Stomach (tissue), 4 donors: ENCODE data around the gene GLYATL1B.

Source experiments
- POLR2A ChIP-seq, 4 donors: fragments of 450-650 bp; IDR thresholded peaks; one replicate each; pipeline ENCODE4 v1.6.1; 2016; ENCODE audit warnings: antibody characterized with exemption in 4 of 4, control low read depth in 2 of 4, mild to moderate bottlenecking in 1 of 4, moderate library complexity in 1 of 4
- TF ChIP-seq, protein P1 (sequence below), 7 experiments: fragments of 450-650 bp in 4 of 7; fragments of 200-600 bp in 3 of 7; sonication (generic) in 3 of 7; IDR thresholded peaks; one replicate each; pipeline ENCODE4 v1.5.1; 2016 to 2019; ENCODE audit warnings: antibody characterized with exemption in 7 of 7, control low read depth in 2 of 7, mild to moderate bottlenecking in 1 of 7

DNA sequence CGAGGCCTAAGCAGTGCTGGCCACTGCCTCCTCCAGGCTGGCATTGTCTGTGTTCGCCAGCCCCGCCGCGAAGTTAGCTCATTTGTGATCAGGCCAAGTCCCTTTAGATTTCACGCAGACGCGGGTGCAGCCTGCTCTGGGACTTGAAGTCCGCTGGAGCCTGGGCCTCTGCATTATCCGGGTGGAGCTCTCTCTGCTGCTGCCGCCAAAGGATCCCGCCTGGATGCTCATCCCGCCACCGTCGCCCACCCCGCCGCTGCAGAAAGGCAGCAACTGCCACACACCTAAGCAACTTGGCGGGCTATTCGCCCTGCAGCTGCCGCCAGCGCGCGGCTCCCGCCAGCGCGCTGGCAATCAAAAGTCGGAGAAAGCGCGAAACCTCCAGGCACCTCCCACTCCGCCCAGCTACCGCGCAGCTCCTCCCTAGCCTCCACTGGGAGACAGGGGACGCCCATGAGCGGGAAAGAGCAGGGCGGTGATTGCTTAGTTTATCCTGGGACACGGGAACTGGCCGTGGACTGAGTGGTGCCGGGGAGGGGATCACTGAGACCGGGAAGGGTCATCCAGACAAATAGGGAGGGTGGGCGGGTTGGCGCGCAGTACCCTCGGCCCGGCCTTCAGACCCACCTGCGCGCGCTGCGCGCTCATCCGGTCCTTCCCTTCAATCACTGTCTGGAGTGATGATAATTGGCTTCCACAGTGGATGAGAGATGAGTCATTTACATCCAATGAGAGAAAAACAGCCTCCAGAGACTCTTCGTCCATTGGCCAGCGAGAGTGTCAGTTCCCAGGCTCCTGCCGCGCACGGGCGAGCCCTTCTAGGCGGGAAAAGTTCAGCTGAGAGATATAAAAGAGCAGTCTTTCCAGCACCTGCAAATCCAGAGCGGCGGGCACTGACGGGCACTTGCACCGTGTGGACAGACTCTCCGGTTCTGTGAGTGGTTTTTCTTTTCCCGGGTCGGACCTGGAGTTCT lies 20.5 kb downstream of the GLYATL1B start, which contains the start of gene FAM111B:
- TF ChIP-seq, protein P1, sequence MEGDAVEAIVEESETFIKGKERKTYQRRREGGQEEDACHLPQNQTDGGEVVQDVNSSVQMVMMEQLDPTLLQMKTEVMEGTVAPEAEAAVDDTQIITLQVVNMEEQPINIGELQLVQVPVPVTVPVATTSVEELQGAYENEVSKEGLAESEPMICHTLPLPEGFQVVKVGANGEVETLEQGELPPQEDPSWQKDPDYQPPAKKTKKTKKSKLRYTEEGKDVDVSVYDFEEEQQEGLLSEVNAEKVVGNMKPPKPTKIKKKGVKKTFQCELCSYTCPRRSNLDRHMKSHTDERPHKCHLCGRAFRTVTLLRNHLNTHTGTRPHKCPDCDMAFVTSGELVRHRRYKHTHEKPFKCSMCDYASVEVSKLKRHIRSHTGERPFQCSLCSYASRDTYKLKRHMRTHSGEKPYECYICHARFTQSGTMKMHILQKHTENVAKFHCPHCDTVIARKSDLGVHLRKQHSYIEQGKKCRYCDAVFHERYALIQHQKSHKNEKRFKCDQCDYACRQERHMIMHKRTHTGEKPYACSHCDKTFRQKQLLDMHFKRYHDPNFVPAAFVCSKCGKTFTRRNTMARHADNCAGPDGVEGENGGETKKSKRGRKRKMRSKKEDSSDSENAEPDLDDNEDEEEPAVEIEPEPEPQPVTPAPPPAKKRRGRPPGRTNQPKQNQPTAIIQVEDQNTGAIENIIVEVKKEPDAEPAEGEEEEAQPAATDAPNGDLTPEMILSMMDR (IDR thresholded peaks at IDR 0.05): no peak
- no peak for TF ChIP-seq POLR2A (IDR thresholded peaks at IDR 0.05)
